Loucy (cell line): ENCODE results near the gene ETS1.

ENCODE experiments used
- CTCF ChIP-seq: fragments of 200-600 bp; sonication (generic); conservative IDR thresholded peaks from 2 replicates; pipeline ENCODE4 v1.5.1; 2014; ENCODE audit warnings: mild to moderate bottlenecking, antibody characterized with exemption, low read length
- EZH2phosphoT487 ChIP-seq: fragments of 200-600 bp; IDR thresholded peaks from 2 replicates; pipeline ENCODE4 v1.6.1; 2018; ENCODE audit warnings: antibody characterized with exemption, mild to moderate bottlenecking, moderate library complexity, borderline replicate concordance

DNA sequence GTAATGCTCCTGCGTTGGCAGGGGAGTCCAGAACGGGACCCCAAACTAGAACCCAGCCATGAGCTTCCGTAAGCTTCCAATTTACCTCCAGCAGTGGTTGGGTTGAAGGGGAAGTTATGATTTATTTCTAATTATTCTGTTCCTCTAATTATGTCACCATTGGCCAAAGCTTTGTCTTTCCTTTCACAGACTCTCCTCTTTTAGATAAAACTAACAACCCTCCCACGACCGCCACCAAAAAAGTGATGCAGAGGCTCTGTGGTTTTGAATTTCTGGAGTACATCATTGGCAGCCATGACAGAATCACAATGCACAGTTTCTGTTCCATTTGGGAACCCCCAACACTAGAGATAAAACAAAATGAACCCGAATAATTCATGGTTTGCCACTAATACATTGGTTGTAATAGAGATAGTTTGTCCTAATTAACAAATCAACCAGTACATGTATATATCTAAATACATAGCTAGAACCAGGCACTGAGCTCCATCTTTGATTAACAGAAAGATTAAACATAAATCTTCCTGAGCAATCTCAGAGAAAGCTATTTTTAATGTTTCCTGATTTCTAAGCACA, 64.3 kb downstream of the ETS1 start:
- TF ChIP-seq CTCF (no peak), EZH2phosphoT487 (no peak)
